NCI-H82 (cell line): ENCODE results near the gene IMMP2L.

Experiments
- DNase-seq: peaks from one replicate; lab custom pipeline; 2025; lab: John Stamatoyannopoulos, UW

IMMP2L gene

DNA sequence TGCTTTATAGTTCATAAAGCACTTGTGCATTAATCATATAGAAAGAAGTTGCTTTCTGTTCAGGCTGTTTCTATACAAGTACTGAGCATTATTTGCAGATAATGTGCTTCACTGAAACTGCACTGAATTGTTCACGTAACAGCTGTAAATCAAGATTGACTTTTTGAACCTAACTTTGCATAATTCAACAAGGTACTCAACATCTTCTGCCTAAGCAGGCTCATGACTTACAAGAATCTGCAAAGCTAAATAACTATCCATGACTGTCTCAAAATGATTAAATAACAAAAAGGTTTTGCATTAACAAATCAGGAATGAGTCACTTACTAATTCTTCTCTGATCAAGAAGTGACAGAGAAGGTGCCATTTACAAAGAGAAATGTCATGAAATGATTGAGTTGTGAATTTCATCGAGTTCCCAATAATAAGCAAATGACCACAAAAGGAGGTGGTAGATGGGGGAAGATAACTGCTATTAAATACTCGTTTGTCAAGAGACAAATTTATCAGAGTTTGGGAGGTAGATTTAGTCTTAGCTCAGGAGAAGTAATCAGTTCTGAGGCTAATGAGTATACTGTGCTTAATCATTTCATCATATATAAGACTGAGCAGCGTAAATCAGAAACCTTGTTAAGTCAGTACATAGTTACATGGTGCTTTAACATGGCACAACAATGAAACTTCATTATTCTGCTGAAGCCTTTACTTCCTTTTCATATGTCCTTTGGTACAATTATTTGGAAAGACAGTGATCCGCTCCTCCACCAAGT, 632.6 kb downstream of the IMMP2L start:
- DNase-seq: no peak

DNA sequence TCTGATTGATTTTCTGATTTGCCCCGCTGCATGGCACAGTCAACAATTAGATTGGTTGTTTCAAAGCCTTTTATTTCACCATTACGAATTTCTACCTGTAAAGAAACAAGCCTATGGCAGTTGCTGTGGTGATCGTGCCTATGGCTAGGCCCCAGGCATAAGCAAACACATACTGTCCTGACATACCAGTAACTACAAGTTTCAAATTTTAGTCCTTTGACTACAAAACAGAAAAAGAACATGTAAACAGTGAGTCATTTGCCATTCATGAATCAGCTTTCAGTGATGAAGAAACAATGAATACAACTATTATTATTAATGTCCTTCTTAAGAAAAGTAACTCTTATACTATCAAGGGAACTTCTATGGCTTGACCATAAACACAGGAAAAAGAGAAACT, 639.4 kb downstream of the IMMP2L start:
- DNase-seq: no peak

DNA sequence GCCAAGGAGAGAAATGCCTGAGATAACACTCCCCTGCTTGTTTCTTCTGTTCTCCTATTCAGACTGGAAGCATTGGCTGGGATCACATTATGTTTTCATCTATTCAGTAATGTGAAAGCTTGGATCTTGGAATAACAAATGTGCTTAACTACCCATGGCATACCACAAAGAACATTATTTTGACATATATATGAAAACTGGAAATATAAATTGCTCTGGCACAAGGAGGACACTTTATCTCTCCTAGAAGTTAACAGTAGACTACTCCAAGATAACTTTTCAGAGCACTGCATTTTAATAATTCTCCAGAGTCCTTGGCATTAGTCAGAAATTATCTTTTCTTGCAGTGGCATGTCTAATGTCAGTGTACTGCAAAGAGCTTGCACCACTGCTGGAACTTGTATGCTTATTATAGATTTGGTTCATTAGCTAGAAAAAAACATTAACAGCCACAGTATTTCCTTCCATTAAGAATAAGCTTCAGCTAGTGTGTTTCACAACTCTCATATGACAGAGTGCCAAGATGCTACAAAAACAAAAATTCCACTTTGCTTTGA, 640.6 kb downstream of the IMMP2L start:
- no peak for DNase-seq

DNA sequence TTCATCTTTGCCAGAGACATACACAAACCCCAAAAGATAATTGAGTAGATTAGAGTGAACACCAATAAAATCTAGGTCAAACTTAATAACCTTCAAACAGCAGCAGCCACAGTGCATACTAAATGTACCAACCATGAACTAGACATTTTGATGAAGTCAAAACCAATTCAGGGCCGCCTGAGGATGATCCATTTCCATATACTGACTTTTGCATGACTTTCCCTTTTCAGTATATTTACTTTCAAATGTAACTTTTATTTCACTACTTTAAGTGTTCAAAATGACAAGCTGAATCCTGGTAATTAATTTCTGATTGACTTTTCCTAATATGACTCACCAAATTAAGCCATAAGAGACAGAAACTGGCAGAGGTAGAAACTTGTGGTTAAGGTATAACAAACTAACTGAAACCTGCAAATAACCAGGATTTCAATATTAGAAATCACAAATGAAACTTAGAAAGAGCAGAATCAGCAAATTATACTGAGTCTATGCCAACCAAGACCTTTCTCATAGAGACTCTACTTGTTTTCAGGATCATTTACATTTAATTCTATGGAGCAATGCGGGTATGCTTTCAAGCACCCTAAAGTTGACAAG, 643.2 kb downstream of the IMMP2L start:
- no peak for DNase-seq

DNA sequence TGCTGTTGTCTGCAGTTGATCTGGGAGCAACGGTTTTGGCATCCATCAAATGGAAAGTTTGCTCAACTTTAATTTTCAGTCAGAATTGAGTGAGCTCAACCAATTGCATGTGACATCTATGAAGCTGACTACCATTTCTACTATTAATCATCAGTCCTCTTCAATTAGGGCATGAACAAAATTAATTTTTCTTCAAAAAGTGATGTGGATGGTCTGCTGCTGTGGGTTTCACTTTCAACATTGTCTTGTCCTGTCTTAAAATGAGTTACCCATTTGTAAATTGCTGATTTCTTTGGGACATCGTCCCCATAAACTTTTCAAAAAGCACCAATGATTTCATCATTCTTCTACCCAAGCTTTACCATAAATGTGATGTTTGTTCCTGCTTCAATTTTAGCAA, 648.0 kb downstream of the IMMP2L start:
- no peak for DNase-seq

DNA sequence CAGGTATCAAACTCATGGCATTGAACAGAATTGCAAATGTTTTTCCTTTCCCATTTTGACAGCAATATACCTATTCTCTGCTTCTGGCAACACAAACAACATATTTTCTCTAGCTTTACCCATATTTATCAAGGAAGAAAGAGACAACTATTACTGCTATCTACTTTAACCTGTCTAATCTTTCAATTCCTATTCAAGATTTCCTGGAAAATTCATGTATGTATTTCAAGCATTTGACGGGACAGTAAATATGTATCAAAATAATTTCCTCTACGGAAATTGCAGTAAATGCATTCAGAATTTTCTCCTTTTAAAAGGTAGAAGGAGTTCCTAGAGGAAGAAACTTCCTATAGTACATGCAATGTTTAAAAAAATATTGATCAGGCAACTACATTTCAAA, 650.7 kb downstream of the IMMP2L start:
- DNase-seq: no peak

DNA sequence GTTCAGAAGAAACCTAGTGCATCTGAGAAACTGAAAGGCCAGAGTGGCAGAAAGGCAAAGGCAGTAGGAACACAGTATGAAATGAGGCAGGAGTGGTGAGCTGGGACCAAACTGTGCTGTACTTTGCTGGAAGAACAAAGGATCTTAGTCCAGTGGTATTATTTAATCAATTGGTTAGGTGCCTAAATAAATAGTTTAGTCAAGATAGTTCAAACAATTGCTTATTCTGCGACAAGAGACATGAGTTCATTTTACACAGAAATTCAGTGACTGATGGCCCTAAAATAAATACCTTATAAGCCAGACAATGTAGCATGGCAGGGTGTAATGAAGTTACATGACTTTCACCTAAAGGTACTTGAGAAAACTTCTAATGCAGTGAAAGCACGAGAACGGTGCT, 653.2 kb downstream of the IMMP2L start:
- DNase-seq: no peak

DNA sequence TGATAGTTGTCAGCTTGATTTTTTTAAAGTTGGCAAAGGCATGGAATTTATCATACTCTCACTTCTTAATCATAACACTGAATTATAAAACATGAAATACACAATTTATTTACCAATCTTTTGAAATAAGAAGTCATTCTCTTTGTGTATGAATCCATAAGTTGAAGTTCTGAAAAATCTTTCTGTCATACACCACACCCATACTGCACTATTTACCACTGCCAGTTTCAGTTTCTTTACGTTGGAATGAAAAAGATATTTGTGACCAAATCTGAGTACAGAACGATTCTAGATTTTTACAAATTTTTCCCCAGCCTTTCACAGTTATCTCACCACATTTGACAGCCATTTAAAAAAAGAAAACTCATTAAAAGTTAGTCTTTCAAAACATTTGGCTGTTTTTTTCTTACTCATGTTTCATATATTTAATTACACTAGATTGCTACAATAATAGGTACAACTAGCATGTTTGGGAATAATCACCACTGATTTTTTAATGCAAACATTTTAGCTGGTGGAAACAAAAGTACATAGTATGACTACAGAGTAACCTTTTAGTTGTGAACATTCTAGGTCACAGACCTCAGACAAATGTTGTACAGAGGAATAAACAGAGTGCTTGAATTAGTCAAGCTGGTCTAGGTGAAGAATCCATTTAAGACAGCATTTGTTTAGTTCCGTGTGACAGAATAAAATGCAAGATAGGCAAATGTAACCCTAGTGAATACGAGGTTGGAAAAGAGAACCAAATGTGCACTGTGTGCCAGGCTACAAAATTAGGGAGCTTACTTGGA, 656.3 kb downstream of the IMMP2L start:
- DNase-seq: no peak

DNA sequence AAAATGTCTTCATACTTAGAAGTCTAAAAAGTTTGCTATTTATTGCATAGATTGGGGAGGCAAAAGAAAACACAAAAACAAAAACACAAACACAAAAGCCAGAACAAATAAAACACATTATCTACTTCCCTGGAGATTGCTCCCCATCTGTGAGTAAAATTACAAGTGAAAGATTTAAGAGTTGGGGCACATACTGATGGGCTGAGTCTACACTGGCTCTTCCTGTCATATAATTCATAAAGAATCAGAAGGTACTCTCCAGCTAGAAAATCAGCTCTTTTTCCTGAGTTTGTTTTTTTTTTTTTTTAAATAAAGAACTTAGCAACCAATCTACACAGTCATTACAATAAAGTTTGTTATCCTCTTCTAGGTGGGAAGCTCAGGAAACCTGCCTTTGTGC, 663.8 kb downstream of the IMMP2L start:
- no peak for DNase-seq

DNA sequence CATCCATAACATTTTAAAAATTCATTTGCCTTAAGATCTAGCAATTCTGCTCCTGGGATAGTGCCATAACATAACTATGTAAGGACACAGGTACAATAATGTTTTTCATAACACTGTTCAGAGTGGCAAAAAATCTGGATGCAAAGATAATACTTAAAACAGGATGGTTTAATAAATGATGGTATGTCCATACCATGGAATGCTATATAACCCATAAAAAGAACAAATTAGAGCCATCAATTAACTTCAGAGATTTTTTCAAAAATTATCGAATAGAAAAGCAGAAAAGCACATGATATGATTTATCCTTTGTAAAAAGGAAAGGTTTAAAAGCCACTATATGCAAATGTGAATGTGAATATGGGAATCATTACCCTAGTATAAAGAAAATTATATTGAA, 664.8 kb downstream of the IMMP2L start:
- no peak for DNase-seq

DNA sequence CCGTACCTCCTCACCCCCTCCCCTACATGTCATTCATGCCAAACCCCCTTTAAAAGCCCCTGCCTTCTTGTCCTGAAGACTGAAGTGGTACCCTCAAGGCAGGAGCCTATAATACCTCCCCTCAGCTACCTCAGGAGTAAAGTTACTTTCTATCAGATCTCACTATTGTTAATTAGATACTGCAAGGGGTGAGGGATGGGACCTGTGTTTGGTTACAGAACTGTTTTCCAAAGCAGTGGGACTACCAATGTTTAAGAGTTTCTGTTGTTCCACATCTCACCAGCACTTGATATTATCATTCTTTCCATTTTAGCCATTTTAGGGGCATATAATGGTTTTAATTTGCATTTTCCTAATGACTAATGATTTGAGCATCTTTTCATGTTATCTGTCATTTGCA, 668.2 kb downstream of the IMMP2L start:
- DNase-seq: no peak

DNA sequence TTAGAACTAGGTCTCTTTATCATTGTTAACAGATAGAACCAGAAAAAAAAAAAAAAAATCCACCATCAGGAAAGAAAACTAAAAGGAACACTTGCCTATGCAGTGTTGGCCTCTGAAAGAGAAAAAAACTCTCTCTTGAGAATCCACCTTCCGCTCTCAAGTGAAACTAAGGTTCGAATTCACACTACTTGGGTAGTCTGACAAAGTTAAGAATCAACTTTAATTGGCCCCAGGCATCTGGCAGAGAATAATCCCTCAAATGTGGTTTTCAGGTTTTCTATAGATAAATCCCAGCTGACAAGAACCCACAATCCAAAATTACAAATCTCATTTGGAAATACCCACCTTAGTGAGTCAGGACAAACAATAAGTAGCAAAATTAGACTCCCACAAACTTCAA, 671.1 kb downstream of the IMMP2L start:
- DNase-seq: no peak

DNA sequence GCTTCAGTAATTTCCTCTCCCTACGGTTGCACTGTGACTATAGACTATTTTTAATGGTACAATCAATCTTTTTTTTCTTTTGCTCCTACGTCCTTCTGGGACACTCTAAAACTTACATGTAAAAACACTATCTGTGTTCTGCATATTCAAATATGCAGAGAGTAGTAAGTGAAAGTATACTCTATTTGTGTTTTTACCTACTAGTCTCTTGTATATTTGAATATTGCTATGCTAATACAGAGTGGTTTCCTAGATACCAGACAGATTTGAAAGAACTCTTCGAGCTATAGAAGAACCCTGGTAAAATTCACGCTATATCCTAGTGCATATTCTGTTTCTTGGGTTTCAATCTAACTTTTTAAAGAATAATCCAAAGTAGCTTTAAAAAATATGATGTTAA, 672.2 kb downstream of the IMMP2L start:
- no peak for DNase-seq

DNA sequence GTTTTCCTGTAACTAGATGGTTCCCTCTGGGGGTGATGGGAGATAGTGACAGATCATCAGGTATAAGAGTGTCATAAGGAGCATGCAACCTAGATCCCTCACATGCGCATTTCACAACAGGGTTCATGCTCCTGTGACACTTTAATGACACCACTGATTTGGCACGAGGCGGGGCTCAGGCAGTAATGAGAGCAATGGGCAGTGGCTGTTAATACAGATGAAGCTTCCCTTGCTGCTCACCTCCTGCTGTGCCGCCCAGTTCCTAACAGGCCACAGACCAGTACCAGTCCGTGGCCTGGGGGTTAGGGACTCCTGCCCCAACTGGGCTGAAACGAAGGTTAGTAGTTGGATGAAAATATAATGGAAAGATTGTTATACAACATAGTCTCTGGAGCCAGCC, 673.0 kb downstream of the IMMP2L start:
- peak; percentile 8 for DNase-seq

DNA sequence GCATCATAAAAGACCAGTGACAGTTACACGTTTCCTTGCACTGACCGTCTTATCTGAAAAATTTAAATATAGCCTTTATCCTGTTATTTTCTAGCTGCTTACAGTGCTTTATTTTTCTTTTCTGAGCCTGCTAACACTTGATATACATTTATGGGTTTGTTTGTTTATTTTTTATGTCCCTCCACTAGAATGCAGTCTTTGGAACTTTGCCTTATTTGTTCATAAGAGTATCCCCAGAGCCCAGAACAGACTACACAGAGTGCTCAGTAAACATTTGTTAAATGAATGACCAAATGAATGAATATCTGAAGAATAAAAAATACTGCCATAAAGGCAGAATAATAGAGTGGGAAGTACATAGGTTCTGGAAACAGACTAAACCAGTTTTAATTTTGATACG, 673.7 kb downstream of the IMMP2L start:
- no peak for DNase-seq

DNA sequence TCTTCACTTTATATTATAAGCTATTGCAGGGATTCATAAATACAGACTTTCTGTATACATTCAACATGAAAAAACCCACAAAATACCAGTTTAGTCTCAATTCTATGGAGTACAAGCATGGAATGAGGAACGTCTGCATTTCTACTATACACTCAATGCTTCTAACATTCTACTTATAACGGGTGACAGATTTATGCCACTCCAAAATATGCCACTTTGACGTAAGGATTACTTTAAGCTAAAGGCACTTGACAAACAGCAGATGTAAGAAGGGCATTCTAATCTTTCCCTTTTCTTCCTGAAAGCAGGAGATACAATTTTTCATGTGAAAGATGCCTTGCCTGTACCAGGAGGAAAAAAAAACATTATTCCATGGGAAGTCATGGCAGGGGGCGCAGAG, 676.8 kb downstream of the IMMP2L start:
- DNase-seq: peak; percentile 23

DNA sequence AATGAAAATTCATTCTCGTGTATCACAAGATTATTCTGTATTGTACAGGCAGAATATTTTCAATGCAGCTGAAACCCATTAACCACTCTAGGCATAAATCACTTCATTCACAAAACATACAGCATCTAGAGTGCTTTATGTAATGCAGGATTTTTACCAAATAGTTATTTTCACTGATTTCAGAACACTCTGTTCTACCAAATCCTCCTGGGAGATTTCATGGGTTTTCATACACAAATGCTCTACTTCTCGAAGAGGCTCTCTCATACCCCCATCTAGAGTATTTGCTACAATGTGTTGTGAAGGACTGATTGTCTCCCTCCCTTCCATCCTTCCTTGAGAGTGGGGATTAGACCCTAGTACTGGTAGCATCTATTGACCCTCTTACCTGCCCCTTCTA, 680.6 kb downstream of the IMMP2L start:
- DNase-seq: no peak

DNA sequence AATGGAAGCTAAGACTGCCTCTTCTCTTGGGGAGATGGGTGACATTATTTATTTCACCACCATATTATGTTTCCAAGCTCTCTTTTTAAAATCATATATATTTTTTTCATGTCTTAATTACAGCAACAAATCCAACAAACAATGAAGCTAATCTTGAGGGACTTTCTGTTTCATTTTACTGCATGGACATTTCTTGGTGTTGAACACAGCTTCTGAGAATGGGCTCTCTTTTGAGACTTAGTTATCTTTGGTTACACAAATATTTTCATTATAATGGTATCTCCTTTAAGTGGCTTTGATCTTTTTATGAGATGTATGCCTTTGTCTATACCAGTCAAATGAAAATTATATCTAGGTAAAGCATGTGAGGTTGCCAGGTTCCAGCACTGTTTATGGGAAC, 681.3 kb downstream of the IMMP2L start:
- DNase-seq: no peak

DNA sequence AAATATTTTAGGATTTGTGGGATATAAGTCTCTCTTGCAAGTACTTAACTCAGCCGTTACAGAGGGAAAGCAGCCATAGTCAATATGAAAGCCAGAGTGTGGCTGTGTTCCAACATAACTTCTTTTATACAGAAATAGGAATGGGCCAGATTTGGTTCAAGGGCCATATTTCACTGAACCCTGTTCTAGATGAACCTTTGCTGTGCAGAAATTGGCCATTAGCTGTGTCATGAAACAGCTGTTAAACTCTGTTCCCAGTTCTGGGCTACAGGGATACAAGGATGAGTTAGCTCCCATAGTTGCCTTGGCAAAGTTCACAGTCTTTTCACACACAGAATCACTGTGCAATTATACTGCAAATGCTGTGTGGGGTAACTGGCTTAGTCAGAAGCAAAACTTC, 685.3 kb downstream of the IMMP2L start:
- no peak for DNase-seq

DNA sequence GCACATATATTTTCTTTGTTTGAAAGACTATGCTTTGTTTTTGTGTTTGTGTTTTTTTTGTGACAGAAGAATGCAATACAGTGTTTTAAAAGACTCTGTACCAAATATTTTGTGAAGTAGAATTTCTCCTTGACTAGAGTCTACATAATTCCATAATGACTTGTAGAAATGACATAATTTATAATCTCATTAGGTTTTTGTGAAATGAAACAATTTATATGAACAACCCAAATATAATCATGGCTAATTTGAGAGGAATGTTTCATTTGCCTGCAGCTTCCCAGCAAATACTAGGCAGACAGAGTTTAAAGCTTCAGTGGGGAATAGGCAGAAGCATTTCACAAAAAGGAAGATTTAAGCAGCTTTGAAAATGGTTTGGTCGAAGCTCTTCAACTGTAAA, 686.9 kb downstream of the IMMP2L start:
- no peak for DNase-seq

DNA sequence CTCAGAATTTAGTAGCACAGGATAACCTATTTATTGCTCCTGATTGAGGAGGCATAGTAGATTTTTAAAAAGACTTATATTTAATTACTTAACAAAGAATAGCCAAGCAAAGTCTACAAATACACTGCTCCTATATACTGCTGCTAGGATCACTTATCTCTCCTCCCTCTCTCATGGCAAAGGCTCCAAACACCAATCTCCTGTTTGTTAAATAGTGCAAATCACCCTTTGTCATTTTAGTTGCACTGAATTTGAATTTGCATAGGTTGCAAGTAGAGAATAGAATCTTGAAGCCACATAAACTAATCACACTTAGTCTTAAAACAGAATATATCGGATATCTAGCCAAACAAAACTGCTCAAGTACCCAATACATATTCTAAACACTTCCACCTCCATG, 690.4 kb downstream of the IMMP2L start:
- DNase-seq: no peak

DNA sequence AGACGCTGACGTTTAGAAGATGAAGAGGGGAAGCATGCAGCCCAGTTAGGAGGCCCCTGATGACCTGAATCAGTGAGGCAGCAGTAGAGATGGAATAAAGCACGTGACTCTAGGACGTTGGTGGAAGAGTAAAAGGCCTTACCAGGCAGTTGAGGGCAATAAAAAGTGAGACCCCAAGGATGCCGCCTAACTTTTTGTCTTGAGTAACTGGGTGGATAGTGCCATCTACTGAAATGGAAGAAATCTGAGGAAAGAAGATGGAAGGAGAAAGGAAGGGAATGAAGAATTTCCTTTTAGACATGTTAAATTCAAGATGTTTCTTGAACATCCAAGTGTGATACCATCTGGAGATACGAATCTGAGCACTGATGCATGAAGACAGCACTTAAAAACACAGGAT, 691.4 kb downstream of the IMMP2L start:
- no peak for DNase-seq

DNA sequence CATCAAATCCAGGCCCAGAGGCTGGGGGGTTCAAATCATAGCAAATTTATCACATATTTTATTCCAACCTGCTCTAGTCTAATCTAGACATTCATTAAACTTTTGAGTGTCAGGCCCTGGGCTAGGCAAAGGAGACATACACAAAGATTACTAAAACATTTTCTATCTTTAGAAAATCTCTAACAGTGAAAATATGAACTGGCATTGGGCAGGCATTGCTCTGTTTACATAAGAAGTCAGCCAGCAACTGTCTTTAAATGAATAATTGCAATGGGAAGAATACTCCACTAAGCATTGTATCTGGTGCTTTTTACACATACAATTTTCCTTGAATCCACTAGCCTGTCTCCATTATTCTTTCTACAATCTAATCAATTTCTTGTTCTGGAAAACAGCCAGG, 693.8 kb downstream of the IMMP2L start:
- no peak for DNase-seq
